ENCODE data around the gene ZC3H4. TPM values are rescaled to one million over a fixed set of nuclear protein-coding genes. Genes with fewer than 3 reads are reported as not detected.
A peak's percentile ranks its signal among the peaks of the same experiment; 100 is the strongest.

ZC3H4 gene
- total and polyA plus RNA-seq, 2 donors (not counting 1 experiment from before 2014, with no cell fraction given): 8.4 to 13.5 TPM

- TF ChIP-seq CTCF (conservative IDR thresholded peaks at IDR 0.05 in 1 of 2, IDR thresholded peaks at IDR 0.05 in 1 of 2; ENCODE audit: low read depth in 1 of 2, low read length in 2 of 2) (no peak), EZH2 (IDR thresholded peaks at IDR 0.05; ENCODE audit: low read length, missing control alignments) (no peak)
- no peak overlapping the region for H3K27ac ChIP-seq (ENCODE audit: insufficient read depth, low read length)
- no peak overlapping the region for H3K4me3 ChIP-seq (replicated peaks in 1 of 4; ENCODE audit: control extremely low read depth in 1 of 4, insufficient read depth in 1 of 4, low read depth in 3 of 4, low read length in 4 of 4)
- no peak for DNase-seq (ENCODE audit: low read depth in 2 of 2)
- H2AFZ ChIP-seq (ENCODE audit: low read length): no peak overlapping the region
- H3K9me3 ChIP-seq (ENCODE audit: control insufficient read depth, insufficient read depth, low read depth, low read length): no peaks in the 10 kb centered on the region
- peaks cover 12% of the 10 kb centered on the region for H3K4me1 ChIP-seq (ENCODE audit: control insufficient read depth, extremely low read depth, insufficient read depth, low read length)
- H3K79me2 ChIP-seq (ENCODE audit: control insufficient read depth, insufficient read depth, low read length): peaks cover 90% of the 10 kb centered on the region
- H3K9ac ChIP-seq (ENCODE audit: insufficient read depth, low read length): no peak overlapping the region
- H4K20me1 ChIP-seq (ENCODE audit: control insufficient read depth, extremely low read depth, insufficient read depth, low read length): no peaks in the 10 kb centered on the region
- H3K36me3 ChIP-seq (ENCODE audit: control insufficient read depth, insufficient read depth, low read length): peaks cover 1% of the 10 kb centered on the region
- H3K27me3 ChIP-seq (ENCODE audit: control insufficient read depth, insufficient read depth, low read length): no peaks in the 10 kb centered on the region
- H3K4me2 ChIP-seq (ENCODE audit: extremely low read depth, insufficient read depth, low read length): no peak overlapping the region
These were observed 21.6 kb upstream of the ZC3H4 start for GRCh38 chr19:47135156-47135555.

GRCh38 chr19:47134545-47134944 is 21.0 kb upstream of the ZC3H4 start:
- DNase-seq (ENCODE audit: low read depth in 2 of 2): no peak
- peak overlapping the region in 2 of 4 experiments; percentile 3 to 22 for H3K4me3 ChIP-seq (replicated peaks in 1 of 4; ENCODE audit: control extremely low read depth in 1 of 4, insufficient read depth in 1 of 4, low read depth in 3 of 4, low read length in 4 of 4)
- H3K9ac ChIP-seq (ENCODE audit: insufficient read depth, low read length): no peak overlapping the region
- H3K27me3 ChIP-seq (ENCODE audit: control insufficient read depth, insufficient read depth, low read length): no peaks in the 10 kb centered on the region
- H2AFZ ChIP-seq (ENCODE audit: low read length): no peak overlapping the region
- H3K4me1 ChIP-seq (ENCODE audit: control insufficient read depth, extremely low read depth, insufficient read depth, low read length): peaks cover 12% of the 10 kb centered on the region
- peaks cover 85% of the 10 kb centered on the region for H3K79me2 ChIP-seq (ENCODE audit: control insufficient read depth, insufficient read depth, low read length)
- peak overlapping the region; percentile 72 for H3K4me2 ChIP-seq (ENCODE audit: extremely low read depth, insufficient read depth, low read length)
- no peak overlapping the region for H3K27ac ChIP-seq (ENCODE audit: insufficient read depth, low read length)
- H4K20me1 ChIP-seq (ENCODE audit: control insufficient read depth, extremely low read depth, insufficient read depth, low read length): no peaks in the 10 kb centered on the region
- peaks cover 1% of the 10 kb centered on the region for H3K36me3 ChIP-seq (ENCODE audit: control insufficient read depth, insufficient read depth, low read length)
- TF ChIP-seq EZH2 (IDR thresholded peaks at IDR 0.05; ENCODE audit: low read length, missing control alignments) (no peak), CTCF (conservative IDR thresholded peaks at IDR 0.05 in 1 of 2, IDR thresholded peaks at IDR 0.05 in 1 of 2; ENCODE audit: low read depth in 1 of 2, low read length in 2 of 2) (no peak)
- H3K9me3 ChIP-seq (ENCODE audit: control insufficient read depth, insufficient read depth, low read depth, low read length): no peaks in the 10 kb centered on the region

- no peak overlapping the region for H3K4me2 ChIP-seq (ENCODE audit: extremely low read depth, insufficient read depth, low read length)
- DNase-seq (ENCODE audit: low read depth in 2 of 2): no peak
- no peak overlapping the region for H3K27ac ChIP-seq (ENCODE audit: insufficient read depth, low read length)
- H3K9me3 ChIP-seq (ENCODE audit: control insufficient read depth, insufficient read depth, low read depth, low read length): no peaks in the 10 kb centered on the region
- H3K79me2 ChIP-seq (ENCODE audit: control insufficient read depth, insufficient read depth, low read length): peaks cover 72% of the 10 kb centered on the region
- no peak for TF ChIP-seq CTCF (conservative IDR thresholded peaks at IDR 0.05 in 1 of 2, IDR thresholded peaks at IDR 0.05 in 1 of 2; ENCODE audit: low read depth in 1 of 2, low read length in 2 of 2)
- TF ChIP-seq EZH2 (IDR thresholded peaks at IDR 0.05; ENCODE audit: low read length, missing control alignments): no peak
- no peaks in the 10 kb centered on the region for H3K27me3 ChIP-seq (ENCODE audit: control insufficient read depth, insufficient read depth, low read length)
- H3K4me1 ChIP-seq (ENCODE audit: control insufficient read depth, extremely low read depth, insufficient read depth, low read length): peaks cover 12% of the 10 kb centered on the region
- H3K9ac ChIP-seq (ENCODE audit: insufficient read depth, low read length): no peak overlapping the region
- H4K20me1 ChIP-seq (ENCODE audit: control insufficient read depth, extremely low read depth, insufficient read depth, low read length): no peaks in the 10 kb centered on the region
- H3K36me3 ChIP-seq (ENCODE audit: control insufficient read depth, insufficient read depth, low read length): peaks cover 1% of the 10 kb centered on the region
- no peak overlapping the region for H2AFZ ChIP-seq (ENCODE audit: low read length)
- H3K4me3 ChIP-seq (replicated peaks in 1 of 4; ENCODE audit: control extremely low read depth in 1 of 4, insufficient read depth in 1 of 4, low read depth in 3 of 4, low read length in 4 of 4): peak overlapping the region in 1 of 4 experiments; percentile 92
These were observed 19.5 kb upstream of the ZC3H4 start for GRCh38 chr19:47133021-47133471.

Data from fibroblast of lung (primary cell).